DMS153 (cell line): Measurements from ENCODE around the gene GPR107.

Experiments
- DNase-seq: peaks from one replicate; lab custom pipeline; 2025; lab: John Stamatoyannopoulos, UW

GPR107 gene

GRCh38 chr9:130054325-130054786 is 650 bp downstream of the GPR107 start:
- no peak for DNase-seq

- no peak for DNase-seq
Observed at GRCh38 chr9:130054820-130055219, 1.1 kb downstream of the GPR107 start.

- DNase-seq, result no peak
Observed at GRCh38 chr9:130058154-130058553, 4.4 kb downstream of the GPR107 start.

- no peak for DNase-seq
Observed at GRCh38 chr9:130058887-130059286, 5.2 kb downstream of the GPR107 start.

- no peak for DNase-seq
Observed at GRCh38 chr9:130060296-130060695, 6.6 kb downstream of the GPR107 start.

GRCh38 chr9:130062750-130063149 is 9.0 kb downstream of the GPR107 start:
- DNase-seq, result no peak

GRCh38 chr9:130064621-130065020 is 10.9 kb downstream of the GPR107 start:
- no peak for DNase-seq

- DNase-seq, result no peak
Observed at GRCh38 chr9:130069048-130069447, 15.3 kb downstream of the GPR107 start.

- no peak for DNase-seq
Observed at GRCh38 chr9:130072515-130073235, 19.0 kb downstream of the GPR107 start.

GRCh38 chr9:130073373-130073772 is 19.7 kb downstream of the GPR107 start:
- no peak for DNase-seq

- DNase-seq, result no peak
Observed at GRCh38 chr9:130078547-130078946, 24.8 kb downstream of the GPR107 start.

GRCh38 chr9:130084337-130084736 is 30.6 kb downstream of the GPR107 start:
- no peak for DNase-seq

- DNase-seq, result no peak
Observed at GRCh38 chr9:130088051-130088450, 34.3 kb downstream of the GPR107 start.

GRCh38 chr9:130089141-130089540 is 35.4 kb downstream of the GPR107 start:
- no peak for DNase-seq

- DNase-seq, result no peak
Observed at GRCh38 chr9:130090915-130091314, 37.2 kb downstream of the GPR107 start.

GRCh38 chr9:130092910-130093309 is 39.2 kb downstream of the GPR107 start:
- no peak for DNase-seq

- no peak for DNase-seq
Observed at GRCh38 chr9:130095872-130096271, 42.2 kb downstream of the GPR107 start.

GRCh38 chr9:130100681-130101080 is 47.0 kb downstream of the GPR107 start:
- no peak for DNase-seq

- DNase-seq, result no peak
Observed at GRCh38 chr9:130101915-130102314, 48.2 kb downstream of the GPR107 start.

- no peak for DNase-seq
Observed at GRCh38 chr9:130104491-130105193, 50.9 kb downstream of the GPR107 start.

- no peak for DNase-seq
Observed at GRCh38 chr9:130106860-130107233, 53.1 kb downstream of the GPR107 start.

- DNase-seq, result peak; percentile 34
Observed at GRCh38 chr9:130107234-130107861, 53.6 kb downstream of the GPR107 start.

- DNase-seq, result no peak
Observed at GRCh38 chr9:130107955-130108354, 54.2 kb downstream of the GPR107 start.
